PFSK-1 (cell line): ENCODE results near the gene KLK14.

Experiments used
- FOXP2 ChIP-seq: optimal IDR thresholded peaks from 2 replicates; pipeline ENCODE3; 2011; ENCODE audit warnings: borderline replicate concordance, control low read depth, inconsistent platforms; ENCODE audit not compliant: insufficient read depth; ENCODE audit errors: extremely low read length, extremely low read depth
- POLR2AphosphoS5 ChIP-seq: IDR thresholded peaks from 2 replicates; pipeline ENCODE4 v1.6.1; 2012; ENCODE audit warnings: low read depth, mild to moderate bottlenecking, control low read depth, low read length, moderate library complexity
- REST ChIP-seq, 2 experiments: IDR thresholded peaks; 2 replicates each; pipeline versions ENCODE4 v1.6.1 to v1.8.0; 2011 to 2012; ENCODE audit warnings: low read depth in 2 of 2, low read length in 2 of 2, control low read depth in 1 of 2, inconsistent platforms in 1 of 2, mild to moderate bottlenecking in 1 of 2, moderate library complexity in 1 of 2; ENCODE audit not compliant: insufficient read depth in 1 of 2
- SIN3A ChIP-seq: IDR thresholded peaks from 2 replicates; pipeline ENCODE4 v1.6.1; 2012; ENCODE audit warnings: mild to moderate bottlenecking, low read length, moderate library complexity, borderline replicate concordance; ENCODE audit not compliant: insufficient read depth
- TAF1 ChIP-seq: IDR thresholded peaks from 2 replicates; pipeline ENCODE4 v1.6.1; 2012; ENCODE audit warnings: low read length, control low read depth, borderline replicate concordance; ENCODE audit not compliant: insufficient read depth

Gene KLK14

GRCh38 chr19:51107406-51108065, 24.8 kb upstream of the KLK14 start:
- TF ChIP-seq FOXP2 (no peak), POLR2AphosphoS5 (no peak), REST (IDR thresholded peaks at IDR 0.05; ENCODE audit: insufficient read depth in 1 of 2, low read depth in 2 of 2, low read length in 2 of 2) (no peak), TAF1 (no peak), SIN3A (no peak)

GRCh38 chr19:51103926-51104341, 21.2 kb upstream of the KLK14 start:
- TF ChIP-seq POLR2AphosphoS5 = no peak
- no peak for TF ChIP-seq SIN3A
- TF ChIP-seq TAF1 = no peak
- no peak for TF ChIP-seq REST (IDR thresholded peaks at IDR 0.05; ENCODE audit: insufficient read depth in 1 of 2, low read depth in 2 of 2, low read length in 2 of 2)
- no peak for TF ChIP-seq FOXP2

- TF ChIP-seq SIN3A (no peak), TAF1 (no peak), POLR2AphosphoS5 (no peak), FOXP2 (no peak), REST (IDR thresholded peaks at IDR 0.05; ENCODE audit: insufficient read depth in 1 of 2, low read depth in 2 of 2, low read length in 2 of 2) (no peak)
Measured at GRCh38 chr19:51102991-51103390, 20.3 kb upstream of the KLK14 start.

GRCh38 chr19:51101171-51101865, 18.6 kb upstream of the KLK14 start:
- TF ChIP-seq FOXP2 = no peak
- TF ChIP-seq POLR2AphosphoS5 = no peak

- no peak for TF ChIP-seq SIN3A
- TF ChIP-seq FOXP2 = no peak
- no peak for TF ChIP-seq POLR2AphosphoS5
- no peak for TF ChIP-seq TAF1
- no peak for TF ChIP-seq REST (IDR thresholded peaks at IDR 0.05; ENCODE audit: insufficient read depth in 1 of 2, low read depth in 2 of 2, low read length in 2 of 2)
Measured at GRCh38 chr19:51100601-51101000, 17.9 kb upstream of the KLK14 start.
